ENCODE data around the gene ARHGAP11B. TPM values are rescaled to one million over a fixed set of nuclear protein-coding genes. Genes with fewer than 3 reads are reported as not detected.
"Not testable (repeated sequence)": the region's sequence is repeated elsewhere in the genome, so short reads cannot be mapped to it uniquely, and the experiment has no call there.

Gene ARHGAP11B

GRCh38 chr15:30675126-30675525, 49.2 kb downstream of the ARHGAP11B start:
- Histone ChIP-seq H3K4me1 (no peaks in the 10 kb centered on the region), H3K27ac (no peak overlapping the region), H3K9me3 (no peaks in the 10 kb centered on the region), H3K4me3 (no peak overlapping the region), H3K27me3 (no peaks in the 10 kb centered on the region), H3K36me3 (no peaks in the 10 kb centered on the region)
- DNase-seq (no peak), ATAC-seq (ENCODE audit: low FRiP score in 2 of 2) (no peak)
- TF ChIP-seq EP300 (IDR thresholded peaks at IDR 0.05), result no peak
- no peak for TF ChIP-seq CTCF (IDR thresholded peaks at IDR 0.05)

- not testable (repeated sequence) for ATAC-seq (ENCODE audit: low FRiP score in 2 of 2)
Measured at GRCh38 chr15:30675891-30676290, 50.0 kb downstream of the ARHGAP11B start.

GRCh38 chr15:30680997-30681396, 55.1 kb downstream of the ARHGAP11B start:
- H3K4me1 ChIP-seq; H3K27ac ChIP-seq; ATAC-seq (ENCODE audit: low FRiP score in 2 of 2); H3K36me3 ChIP-seq; H3K4me3 ChIP-seq; H3K9me3 ChIP-seq; DNase-seq; H3K27me3 ChIP-seq: not testable (repeated sequence)
- WGBS, 2 donors, result 91 to 94% methylated on average over 2 to 3 of the region's 3 CpGs

More at GRCh38 chr15:30675891-30676290, 50.0 kb downstream of the ARHGAP11B start:
- WGBS, 2 donors, result 97 to 100% methylated on average over 2 to 4 of the region's 4 CpGs
- H3K36me3 ChIP-seq, H3K27me3 ChIP-seq, H3K4me3 ChIP-seq, DNase-seq, H3K27ac ChIP-seq, H3K4me1 ChIP-seq, H3K9me3 ChIP-seq: not testable (repeated sequence)

- H3K9me3 ChIP-seq; H3K36me3 ChIP-seq; H3K4me3 ChIP-seq; H3K27me3 ChIP-seq; DNase-seq; ATAC-seq (ENCODE audit: low FRiP score in 2 of 2); H3K4me1 ChIP-seq; H3K27ac ChIP-seq: not testable (repeated sequence)
- 66 to 67% methylated on average over 6 of the region's 6 CpGs for WGBS, 2 donors
Measured at GRCh38 chr15:30685709-30686285, 59.9 kb downstream of the ARHGAP11B start.

- not testable (repeated sequence) for H3K4me3 ChIP-seq; H3K9me3 ChIP-seq; H3K27me3 ChIP-seq; H3K36me3 ChIP-seq; H3K4me1 ChIP-seq; ATAC-seq (ENCODE audit: low FRiP score in 2 of 2); H3K27ac ChIP-seq; DNase-seq
- WGBS, 2 donors, result 50 to 60% methylated on average over 2 of the region's 2 CpGs
Measured at GRCh38 chr15:30686651-30687050, 60.7 kb downstream of the ARHGAP11B start.

Small RNAs within 50 kb of the gene (small RNA-seq; reads per million reads assigned to genes)
- 0 reads per million in 4 donors for gene RF00019
- gene RF00096, result 0 reads per million in 4 donors
- gene RN7SL628P, result 0 reads per million in 4 donors

Other genes starting within 250 kb of the ARHGAP11B start
- gene CHRFAM7A, start 232.6 kb upstream of the ARHGAP11B start, total RNA-seq, result 10 to 100 TPM in 1 of 6 donors, 1 to 10 TPM in 5; 1.6 to 19.9 (median 4.3) TPM
- 10 to 100 TPM in 2 of 6 donors, 1 to 10 TPM in 4; 2.6 to 44.0 (median 5.9) TPM for gene GOLGA8R, start 211.9 kb upstream of the ARHGAP11B start, total RNA-seq
- 10 to 100 TPM in 1 of 6 donors, 1 to 10 TPM in 4, under 1 TPM in 1; 0.44 to 17.8 (median 2.7) TPM for gene GOLGA8Q, start 74.1 kb upstream of the ARHGAP11B start, total RNA-seq
- 1 to 10 TPM in 2 of 6 donors, under 1 TPM in 4; 0.46 to 7.3 (median 0.89) TPM for gene GOLGA8H, start 22.1 kb upstream of the ARHGAP11B start, total RNA-seq